ENCODE measurements around the gene ENPP6. TPM values are rescaled to one million over a fixed set of nuclear protein-coding genes. Genes with fewer than 3 reads are reported as not detected.
"Not testable (repeated sequence)": the region's sequence is repeated elsewhere in the genome, so short reads cannot be mapped to it uniquely, and the experiment has no call there.

ENPP6 gene
- total and polyA plus RNA-seq, 8 donors = 0.05 to 1.5 (median 0.24) TPM; not detected in 3

DNA sequence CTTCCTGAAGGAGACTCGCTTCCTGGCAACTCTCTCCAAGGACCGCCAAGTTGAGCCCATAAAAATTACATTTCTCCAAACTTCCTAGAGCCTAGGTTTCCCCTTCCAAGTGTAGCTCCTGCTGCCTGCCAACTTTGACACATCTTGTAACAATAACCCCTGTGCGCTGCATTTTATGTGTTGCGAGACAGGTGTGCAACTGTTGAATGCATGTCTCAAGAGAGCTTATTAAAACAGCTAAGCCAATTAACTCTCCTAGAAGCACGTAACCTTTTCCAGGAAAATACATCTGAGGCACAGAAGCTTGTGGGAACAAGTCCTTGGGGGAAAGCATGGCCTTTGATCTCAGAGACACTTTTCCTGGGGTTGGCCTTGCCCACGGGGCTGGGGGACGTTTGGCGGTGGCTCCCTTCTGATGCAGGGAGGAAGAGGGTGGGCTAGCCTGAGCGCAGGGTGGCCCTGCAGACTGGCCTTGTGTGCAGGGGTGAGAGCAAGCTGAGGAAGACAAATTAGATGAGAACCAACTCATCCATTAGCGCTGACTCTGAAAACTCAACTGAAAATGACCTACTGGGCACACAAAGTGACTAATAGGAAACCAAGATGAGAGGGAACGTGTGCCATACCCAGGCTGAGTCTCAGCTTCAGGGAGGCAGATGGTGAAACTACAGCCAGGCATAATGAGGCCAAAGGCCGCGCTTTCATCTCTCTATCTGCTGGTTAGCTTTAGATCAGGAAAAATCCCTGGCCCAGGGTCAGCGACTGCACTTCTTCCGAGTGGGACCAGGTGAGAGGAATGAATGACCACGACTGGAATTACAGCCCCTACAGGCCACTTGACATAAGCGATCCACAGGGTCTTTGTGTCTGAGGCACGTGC lies 75.3 kb downstream of the ENPP6 start:
- no peaks in the 10 kb centered on the region for H3K9me3 ChIP-seq
- no peak for DNase-seq
- H3K27me3 ChIP-seq = no peaks in the 10 kb centered on the region
- no peak overlapping the region for H3K27ac ChIP-seq
- H3K4me1 ChIP-seq = no peaks in the 10 kb centered on the region
- no peak overlapping the region for H3K4me3 ChIP-seq
- TF ChIP-seq, protein P1, sequence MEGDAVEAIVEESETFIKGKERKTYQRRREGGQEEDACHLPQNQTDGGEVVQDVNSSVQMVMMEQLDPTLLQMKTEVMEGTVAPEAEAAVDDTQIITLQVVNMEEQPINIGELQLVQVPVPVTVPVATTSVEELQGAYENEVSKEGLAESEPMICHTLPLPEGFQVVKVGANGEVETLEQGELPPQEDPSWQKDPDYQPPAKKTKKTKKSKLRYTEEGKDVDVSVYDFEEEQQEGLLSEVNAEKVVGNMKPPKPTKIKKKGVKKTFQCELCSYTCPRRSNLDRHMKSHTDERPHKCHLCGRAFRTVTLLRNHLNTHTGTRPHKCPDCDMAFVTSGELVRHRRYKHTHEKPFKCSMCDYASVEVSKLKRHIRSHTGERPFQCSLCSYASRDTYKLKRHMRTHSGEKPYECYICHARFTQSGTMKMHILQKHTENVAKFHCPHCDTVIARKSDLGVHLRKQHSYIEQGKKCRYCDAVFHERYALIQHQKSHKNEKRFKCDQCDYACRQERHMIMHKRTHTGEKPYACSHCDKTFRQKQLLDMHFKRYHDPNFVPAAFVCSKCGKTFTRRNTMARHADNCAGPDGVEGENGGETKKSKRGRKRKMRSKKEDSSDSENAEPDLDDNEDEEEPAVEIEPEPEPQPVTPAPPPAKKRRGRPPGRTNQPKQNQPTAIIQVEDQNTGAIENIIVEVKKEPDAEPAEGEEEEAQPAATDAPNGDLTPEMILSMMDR (IDR thresholded peaks at IDR 0.05) = no peak
- intact Hi-C loops (cut with DNase I) = no loop called here
- no peak for FAIRE-seq
- ATAC-seq = no peak
- no peaks in the 10 kb centered on the region for H3K36me3 ChIP-seq
- 79 to 81% methylated on average over 18 of the region's 18 CpGs for WGBS, 2 donors

DNA sequence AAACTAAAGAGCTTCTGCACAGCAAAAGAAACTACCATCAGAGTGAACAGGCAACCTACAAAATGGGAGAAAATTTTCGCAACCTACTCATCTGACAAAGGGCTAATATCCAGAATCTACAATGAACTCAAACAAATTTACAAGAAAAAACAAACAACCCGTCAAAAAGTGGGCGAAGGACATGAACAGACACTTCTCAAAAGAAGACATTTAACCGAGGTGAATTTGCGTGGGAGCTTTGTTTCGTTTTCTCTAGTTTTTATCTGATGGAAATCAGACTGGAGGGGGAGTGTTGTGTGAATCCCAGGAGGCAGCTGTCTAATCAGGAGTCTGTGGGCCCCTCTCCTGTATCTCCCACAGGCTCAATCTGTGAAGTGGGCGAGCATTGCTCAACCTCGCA lies 76.8 kb downstream of the ENPP6 start:
- H3K9me3 ChIP-seq; H3K27ac ChIP-seq; intact Hi-C loops (cut with DNase I); ATAC-seq; H3K4me3 ChIP-seq; H3K27me3 ChIP-seq; DNase-seq; FAIRE-seq; H3K36me3 ChIP-seq; H3K4me1 ChIP-seq: not testable (repeated sequence)
- 85 to 88% methylated on average over 7 of the region's 8 CpGs for WGBS, 2 donors

DNA sequence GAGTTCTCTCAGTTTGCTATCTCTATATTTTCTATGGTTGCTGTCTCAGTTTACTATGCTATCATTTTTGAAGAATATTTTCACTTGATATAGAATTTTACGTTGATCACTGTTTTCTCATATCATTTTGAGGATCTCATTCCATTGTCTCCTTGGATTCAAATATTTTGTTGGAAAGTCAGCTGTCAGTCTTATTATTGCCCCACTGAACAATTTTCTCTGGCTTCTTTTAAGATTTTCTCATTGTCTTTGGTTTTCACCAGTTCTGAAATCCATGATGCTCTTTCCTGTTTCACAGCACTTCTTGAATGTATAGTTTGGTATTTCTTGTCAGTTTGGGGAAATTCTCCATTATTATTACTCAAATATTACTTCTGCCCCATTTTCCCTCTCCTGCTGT lies 81.1 kb downstream of the ENPP6 start:
- no peaks in the 10 kb centered on the region for H3K4me1 ChIP-seq
- H3K36me3 ChIP-seq = no peaks in the 10 kb centered on the region
- no peaks in the 10 kb centered on the region for H3K27me3 ChIP-seq
- WGBS, 2 donors = 62 to 81% methylated on average over 1 of the region's 1 CpG
- H3K4me3 ChIP-seq = no peak overlapping the region
- H3K9me3 ChIP-seq = no peaks in the 10 kb centered on the region
- FAIRE-seq (no peak), ATAC-seq (no peak), DNase-seq (no peak)
- TF ChIP-seq, protein P1 (IDR thresholded peaks at IDR 0.05) = no peak
- intact Hi-C loops (cut with DNase I) = no loop called here
- H3K27ac ChIP-seq = no peak overlapping the region

- intact Hi-C loops (cut with DNase I) = no loop called here
- FAIRE-seq = no peak
- WGBS, 2 donors = 69 to 78% methylated on average over 4 of the region's 4 CpGs
Observed at GRCh38 chr4:184126800-184127199, 90.9 kb downstream of the ENPP6 start.

GRCh38 chr4:184122631-184123408 lies 94.9 kb downstream of the ENPP6 start:
- no peaks in the 10 kb centered on the region for H3K9me3 ChIP-seq
- DNase-seq (no peak), ATAC-seq (no peak), FAIRE-seq (no peak)
- WGBS, 2 donors = 83 to 89% methylated on average over 13 of the region's 13 CpGs
- intact Hi-C loops (cut with DNase I) = no loop called here
- no peaks in the 10 kb centered on the region for H3K36me3 ChIP-seq
- H3K27me3 ChIP-seq = no peaks in the 10 kb centered on the region
- TF ChIP-seq, protein P1 (IDR thresholded peaks at IDR 0.05) = no peak
- H3K27ac ChIP-seq = no peak overlapping the region
- no peaks in the 10 kb centered on the region for H3K4me1 ChIP-seq
- no peak overlapping the region for H3K4me3 ChIP-seq

More at GRCh38 chr4:184126800-184127199, 90.9 kb downstream of the ENPP6 start:
- TF ChIP-seq, protein P1 (IDR thresholded peaks at IDR 0.05) = no peak
- H3K27me3 ChIP-seq = no peaks in the 10 kb centered on the region
- ATAC-seq = no peak
- no peaks in the 10 kb centered on the region for H3K4me1 ChIP-seq
- H3K9me3 ChIP-seq = no peaks in the 10 kb centered on the region
- no peak for DNase-seq
- no peak overlapping the region for H3K27ac ChIP-seq
- no peak overlapping the region for H3K4me3 ChIP-seq
- no peaks in the 10 kb centered on the region for H3K36me3 ChIP-seq
